ENCODE results near the gene ELOVL5.
"Not testable (repeated sequence)": the region's sequence is repeated elsewhere in the genome, so short reads cannot be mapped to it uniquely, and the experiment has no call there.

Gene ELOVL5

GRCh38 chr6:53348371-53349208 is at the start of gene ELOVL5:
TSS of gene ELOVL5 (minus strand) at chr6:53348950. CDS start at chr6:53295699, 53,251 bp downstream.
- DNase-seq: peak; percentile 92 to 99 (median 97)

GRCh38 chr6:53397283-53397682 is 48.5 kb upstream of the ELOVL5 start:
- no peak for DNase-seq

GRCh38 chr6:53395986-53396385 is 47.2 kb upstream of the ELOVL5 start:
- no peak for DNase-seq

- no peak for DNase-seq
Measured at GRCh38 chr6:53394704-53395103, 46.0 kb upstream of the ELOVL5 start.

DNA sequence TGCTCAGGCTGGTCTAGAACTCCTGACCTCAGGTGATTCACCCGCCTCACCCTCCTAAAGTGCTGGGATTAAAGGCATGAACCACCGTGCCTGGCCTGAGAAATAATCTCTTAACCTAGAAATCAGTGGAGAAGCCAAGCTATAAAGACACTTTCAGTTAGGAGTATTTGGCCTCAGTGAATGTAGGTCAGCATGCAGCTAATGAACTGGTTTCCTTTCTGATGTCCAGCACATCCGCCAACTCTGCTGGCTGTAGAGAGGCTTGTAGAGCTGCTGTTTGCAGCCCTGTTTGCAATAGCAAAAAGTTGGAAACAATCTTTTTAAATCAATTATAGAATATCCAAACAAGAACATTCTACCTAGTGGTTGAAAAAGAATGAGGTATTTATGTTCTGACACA is 42.4 kb upstream of the ELOVL5 start:
- no peak for DNase-seq

- no peak for DNase-seq
Measured at GRCh38 chr6:53390010-53390409, 41.3 kb upstream of the ELOVL5 start.

DNA sequence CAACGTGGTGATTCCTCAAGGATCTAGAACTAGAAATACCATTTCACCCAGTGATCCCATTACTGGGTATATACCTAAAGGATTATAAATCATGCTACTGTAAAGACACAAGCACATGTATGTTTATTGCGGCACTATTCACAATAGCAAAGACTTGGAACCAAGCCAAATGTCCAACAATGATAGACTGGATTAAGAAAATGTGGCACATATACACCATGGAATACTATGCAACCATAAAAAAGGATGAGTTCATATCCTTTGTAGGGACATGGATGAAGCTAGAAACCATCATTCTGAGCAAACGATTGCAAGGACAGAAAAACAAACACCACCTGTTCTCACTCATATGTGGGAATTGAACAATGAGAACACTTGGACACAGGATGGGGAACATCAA is 39.9 kb upstream of the ELOVL5 start:
- not testable (repeated sequence) for DNase-seq

GRCh38 chr6:53382421-53382820 is 33.7 kb upstream of the ELOVL5 start:
- DNase-seq: no peak

- no peak for DNase-seq
Measured at GRCh38 chr6:53378208-53378607, 29.5 kb upstream of the ELOVL5 start.

GRCh38 chr6:53377793-53378192 is 29.0 kb upstream of the ELOVL5 start:
- no peak for DNase-seq

- no peak for DNase-seq
Measured at GRCh38 chr6:53377289-53377688, 28.5 kb upstream of the ELOVL5 start.

GRCh38 chr6:53376661-53377226 is 28.0 kb upstream of the ELOVL5 start:
- DNase-seq: no peak

DNA sequence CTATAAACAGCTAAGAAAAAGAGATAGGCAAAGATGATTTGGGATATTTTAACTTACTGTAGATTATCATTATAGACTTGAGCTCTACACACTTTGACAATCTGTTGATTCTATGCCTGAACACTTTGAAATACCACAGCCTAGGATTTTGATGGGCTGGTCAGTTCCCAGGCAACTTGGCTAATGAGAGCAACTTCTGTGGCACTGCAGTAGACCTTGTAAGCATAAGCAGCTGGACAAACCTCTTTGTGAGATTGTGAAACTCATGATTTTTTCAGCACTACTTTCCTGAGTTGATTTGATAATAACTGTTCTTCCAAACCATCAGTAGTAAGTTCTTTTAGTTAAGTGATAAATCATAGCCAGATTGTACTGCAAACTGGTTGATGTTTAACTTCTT is 27.1 kb upstream of the ELOVL5 start:
- DNase-seq: no peak

- no peak for DNase-seq
Measured at GRCh38 chr6:53373638-53374037, 24.9 kb upstream of the ELOVL5 start.

DNA sequence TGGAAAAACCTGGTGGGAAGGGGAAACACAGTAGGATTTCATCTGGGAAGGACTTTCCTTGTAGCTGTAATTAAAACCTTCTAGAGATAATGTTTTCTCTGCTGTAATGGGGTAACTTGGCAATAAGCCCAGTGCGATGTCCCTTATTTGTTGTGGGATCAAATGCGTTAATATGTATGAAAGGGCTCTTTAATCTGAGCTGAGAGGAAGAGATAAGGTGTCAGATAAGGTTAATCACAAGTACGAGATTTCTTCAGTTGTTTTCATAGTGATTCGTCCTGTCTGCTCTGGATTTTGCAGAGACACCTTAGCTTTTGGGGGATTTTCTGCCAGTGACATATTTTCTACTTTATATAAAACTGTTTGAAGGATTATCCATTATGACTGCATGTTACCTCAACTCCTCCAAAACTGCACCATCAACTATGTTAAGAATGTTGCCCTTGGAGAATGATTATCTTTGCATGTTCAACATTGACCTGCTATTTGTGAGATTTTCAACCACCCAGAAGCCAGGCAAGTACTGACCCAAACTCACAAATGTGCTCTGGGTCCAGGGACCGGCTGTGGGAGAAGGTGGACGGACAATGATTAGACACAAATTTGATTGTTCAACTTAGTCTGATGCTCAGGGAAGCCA is 21.2 kb upstream of the ELOVL5 start:
- peak in 1 of 3 experiments; percentile 41 for DNase-seq

DNA sequence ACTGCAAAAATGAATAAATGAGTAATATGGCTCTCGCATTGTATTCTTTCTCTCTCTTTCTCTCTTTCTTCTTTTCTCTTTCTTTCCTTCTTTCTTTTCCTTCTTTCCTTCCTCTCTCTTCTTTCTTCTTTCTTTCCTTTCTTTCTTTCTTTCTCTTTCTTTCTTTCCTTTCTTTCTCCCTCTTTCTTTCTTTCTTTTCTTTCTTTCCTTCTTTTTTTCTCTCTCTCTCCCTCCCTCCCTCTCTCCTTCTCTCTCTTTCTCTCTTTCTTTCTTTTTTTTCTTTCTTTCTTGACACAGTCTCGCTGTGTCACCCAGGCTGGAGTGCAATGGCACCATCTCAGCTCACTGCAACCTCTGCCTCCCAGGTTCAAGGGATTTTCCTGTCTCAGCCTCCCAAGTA is 20.3 kb upstream of the ELOVL5 start:
- DNase-seq: no peak

GRCh38 chr6:53366128-53366641 is 17.4 kb upstream of the ELOVL5 start:
- no peak for DNase-seq

- no peak for DNase-seq
Measured at GRCh38 chr6:53363341-53364079, 14.8 kb upstream of the ELOVL5 start.

DNA sequence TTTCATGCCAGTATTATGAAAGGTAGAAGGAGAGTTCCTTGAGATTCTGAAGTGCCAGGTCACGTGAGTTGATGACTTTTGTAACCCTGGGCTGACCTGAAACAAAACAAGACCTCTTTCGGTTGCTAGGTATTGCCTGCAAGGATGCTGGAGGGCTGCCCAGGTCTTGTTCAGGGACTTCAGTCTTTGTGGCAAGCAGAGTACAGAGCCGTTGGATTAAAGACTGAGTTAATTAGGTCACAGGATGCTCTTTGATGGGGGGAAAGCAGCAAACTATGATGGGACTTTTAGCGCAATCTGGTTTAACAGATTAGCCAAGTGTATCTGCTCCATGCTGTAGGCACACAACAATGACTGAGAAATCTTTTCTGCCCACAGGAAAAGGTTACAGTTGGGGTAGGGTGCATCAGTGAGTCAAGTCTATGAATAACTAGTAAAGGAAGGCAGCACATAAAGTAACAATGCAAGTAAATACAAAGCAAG is 12.8 kb upstream of the ELOVL5 start:
- DNase-seq: no peak

GRCh38 chr6:53360093-53360912 is 11.6 kb upstream of the ELOVL5 start:
- peak in 2 of 3 experiments; percentile 10 to 54 for DNase-seq

GRCh38 chr6:53359843-53360092 is 11.0 kb upstream of the ELOVL5 start:
- DNase-seq: no peak
